ENCODE data around the gene CACFD1. TPM values are rescaled to one million over a fixed set of nuclear protein-coding genes. Genes with fewer than 3 reads are reported as not detected.

Gene CACFD1
- 2.9 and 4.1 TPM in 2 replicates for total RNA-seq (2011; cell fraction: chromatin; rRNA removed; ENCODE audit: low replicate concordance)
- 3.4 and 4.7 TPM in 2 replicates for total RNA-seq (2011; cell fraction: nucleolus; rRNA removed)
- total RNA-seq (2011; cell fraction: nucleoplasm; rRNA removed), result 3.2 and 5.5 TPM in 2 replicates
- total RNA-seq (2014; rRNA removed), result 1.1 and 1.2 TPM in 2 replicates
- total RNA-seq (2014; rRNA removed; fragmentation: Illumina TruSeq; extraction: Trizol), result 0.11 and 0.13 TPM in 2 replicates
- 0.54 and 0.64 TPM in 2 replicates for total RNA-seq (2015; rRNA removed; fragmentation: Illumina TruSeq; extraction: Trizol)
- total RNA-seq (2021), result 1.4 and 1.8 TPM in 2 replicates
- 0.87 and 1.2 TPM in 2 replicates for polyA plus RNA-seq (2011; rRNA removed)
- 0.77 and 1.1 TPM in 2 replicates for polyA plus RNA-seq (2011; cell fraction: cytosol; rRNA removed)
- 1.3 and 2.3 TPM in 2 replicates for polyA plus RNA-seq (2011; cell fraction: nucleus; rRNA removed)
- polyA plus RNA-seq (2012), result 0.89 and 3.8 TPM in 2 replicates
- polyA plus RNA-seq (2014; fragmentation: Illumina TruSeq; extraction: Trizol), result 0.16 and 0.37 TPM in 2 replicates
- polyA plus RNA-seq (2014; fragmentation: Nextera tagmentation; extraction: Ambion mirVana), result not detected
- polyA plus RNA-seq (2014; rRNA removed), result 1.1 and 1.4 TPM in 2 replicates
- polyA minus RNA-seq (2011; rRNA and poly(A)+ RNA removed), result 0.57 and 0.70 TPM in 2 replicates
- polyA minus RNA-seq (2011; cell fraction: cytosol; rRNA and poly(A)+ RNA removed), result 0.67 and 0.82 TPM in 2 replicates
- 1.7 and 1.8 TPM in 2 replicates for polyA minus RNA-seq (2011; cell fraction: nucleus; rRNA and poly(A)+ RNA removed)
- Bru-seq, nascent RNA, result percentile 34 among the genes with signal in this experiment
- BruChase-seq, experiment 1, labeled RNA remaining after a 2-hour chase, result percentile 21 among the genes with signal in this experiment
- BruChase-seq, experiment 2, labeled RNA remaining after a 6-hour chase, result percentile 28 among the genes with signal in this experiment
- long read RNA-seq, experiment 1, partial matches to known transcripts, result 1 of 6 reads
- long read RNA-seq, experiment 1, other reads (novel, unspliced or antisense), result 2 of 6 reads
- long read RNA-seq, experiment 2, partial matches to known transcripts, result 0 of 1 reads
- long read RNA-seq, experiment 2, other reads (novel, unspliced or antisense), result 0 of 1 reads
- long read RNA-seq, experiment 3, result 0 reads

DNA sequence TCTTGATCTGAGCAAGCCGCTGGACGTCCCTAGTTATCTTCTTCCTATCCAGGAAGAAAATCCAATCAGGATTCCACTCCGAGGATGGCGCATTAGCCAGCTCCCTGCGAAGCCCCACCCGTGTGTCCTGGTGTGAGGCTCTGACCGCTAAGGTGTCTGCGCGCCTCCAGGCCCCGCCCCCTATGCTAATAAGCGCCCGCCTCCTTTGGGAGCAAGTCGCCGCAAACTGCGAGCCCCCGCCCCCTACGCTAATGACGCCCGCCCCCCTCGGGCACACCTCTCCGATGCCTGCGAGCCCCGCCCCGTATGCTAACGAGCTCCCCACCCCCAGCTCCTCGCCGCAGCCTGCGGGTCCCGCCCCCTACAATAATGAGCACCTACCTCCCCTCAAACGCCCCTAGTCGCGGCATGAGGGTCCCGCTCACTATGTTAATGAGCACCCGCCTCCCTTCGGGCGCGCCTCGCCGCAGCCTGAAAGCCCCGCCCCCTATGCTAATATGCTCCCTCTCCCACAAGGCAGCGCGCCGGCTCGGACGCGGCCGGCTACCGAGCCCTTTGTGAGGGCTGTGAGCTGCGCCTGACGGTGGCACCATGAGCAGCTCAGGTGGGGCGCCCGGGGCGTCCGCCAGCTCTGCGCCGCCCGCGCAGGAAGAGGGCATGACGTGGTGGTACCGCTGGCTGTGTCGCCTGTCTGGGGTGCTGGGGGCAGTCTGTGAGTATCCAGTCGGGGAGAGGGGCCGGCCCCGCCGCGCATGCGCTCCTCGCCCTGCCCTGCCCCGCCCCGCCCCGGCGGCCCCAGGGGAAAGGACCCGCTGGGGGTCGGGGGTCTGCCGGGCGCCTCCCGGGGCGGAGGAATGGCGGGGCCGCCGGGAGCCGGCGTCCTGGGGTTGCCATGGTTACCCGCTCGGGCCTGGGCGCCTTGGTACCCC, at the start of gene CACFD1:
CACFD1 (plus strand) TSS at position 503 of the 929 bp plus-strand sequence; CDS start at position 592, 89 bp downstream.
- CTCF ChIA-PET (ENCODE audit: low intra/inter-chr PET ratio), result interaction anchor here (0.7 kb wide), 1 partner anchor 1243 kb away, joined by 4 read pairs; no protein-coding TSS in a partner anchor
- ATAC-seq (peak; percentile 94), FAIRE-seq (peak; percentile 92), DNase-seq (ENCODE audit: extremely low read depth in 1 of 4, low spot score in 3 of 4) (peak; percentile 96 to 97 (median 97))
- POLR2A ChIA-PET, result interaction anchor here (0.5 to 1.9 kb wide), 11 partner anchors 12 to 282 kb away, joined by 3 to 14 read pairs (median 3); no protein-coding TSS in a partner anchor
- peak within 1 kb of the TSS; percentile 99 for H2AFZ ChIP-seq (ENCODE audit: low read depth, low read length)
- no TSS peak for BruUV-seq (replicated peaks)
- H3K9ac ChIP-seq (ENCODE audit: insufficient read depth in 1 of 2, low read depth in 2 of 2, low read length in 2 of 2), result peak within 1 kb of the TSS; percentile 82 to 97; a peak in 3 of 4 replicates
- H3K4me3 ChIP-seq, result peak within 1 kb of the TSS; percentile 83
- H3K4me2 ChIP-seq (ENCODE audit: insufficient read depth, low read length), result peak within 1 kb of the TSS; percentile 90
- peaks cover 5 to 48% of the 10 kb centered on the region in 2 experiments; a peak in 3 of 5 replicates for H3K4me1 ChIP-seq (replicated peaks in 1 of 2; ENCODE audit: control insufficient read depth in 2 of 2, insufficient read depth in 2 of 2, low read length in 2 of 2)
- WGBS (ENCODE audit: insufficient coverage, low coverage, missing lambda C conversion rate), result 1% methylated on average over 32 of the region's 86 CpGs
- H3K79me2 ChIP-seq (ENCODE audit: control insufficient read depth, insufficient read depth, low read length), result no peaks in the 10 kb centered on the region
- no peaks in the 10 kb centered on the region for H3K9me3 ChIP-seq (replicated peaks; ENCODE audit: control insufficient read depth, insufficient read depth, low read depth, low read length)
- H3K36me3 ChIP-seq (ENCODE audit: control insufficient read depth, insufficient read depth, low read length), result no peaks in the 10 kb centered on the region
- peak within 1 kb of the TSS; percentile 72 for H3K27ac ChIP-seq (ENCODE audit: extremely low read depth, low read depth, low read length)
- intact Hi-C loops (cut with micrococcal nuclease), result no loop called here
- H3K27me3 ChIP-seq (ENCODE audit: control insufficient read depth in 2 of 2, insufficient read depth in 2 of 2, low read length in 2 of 2), result peaks cover 27 to 77% of the 10 kb centered on the region in 2 experiments; a peak in 4 of 5 replicates
- H4K20me1 ChIP-seq (replicated peaks; ENCODE audit: control insufficient read depth, insufficient read depth, low read length), result peaks cover 32% of the 10 kb centered on the region
- H3K9me1 ChIP-seq (ENCODE audit: control insufficient read depth, insufficient read depth, low read length), result peaks cover 11% of the 10 kb centered on the region
- in situ Hi-C loops (cut with MboI), result no loop called here
- TF ChIP-seq, protein P1, sequence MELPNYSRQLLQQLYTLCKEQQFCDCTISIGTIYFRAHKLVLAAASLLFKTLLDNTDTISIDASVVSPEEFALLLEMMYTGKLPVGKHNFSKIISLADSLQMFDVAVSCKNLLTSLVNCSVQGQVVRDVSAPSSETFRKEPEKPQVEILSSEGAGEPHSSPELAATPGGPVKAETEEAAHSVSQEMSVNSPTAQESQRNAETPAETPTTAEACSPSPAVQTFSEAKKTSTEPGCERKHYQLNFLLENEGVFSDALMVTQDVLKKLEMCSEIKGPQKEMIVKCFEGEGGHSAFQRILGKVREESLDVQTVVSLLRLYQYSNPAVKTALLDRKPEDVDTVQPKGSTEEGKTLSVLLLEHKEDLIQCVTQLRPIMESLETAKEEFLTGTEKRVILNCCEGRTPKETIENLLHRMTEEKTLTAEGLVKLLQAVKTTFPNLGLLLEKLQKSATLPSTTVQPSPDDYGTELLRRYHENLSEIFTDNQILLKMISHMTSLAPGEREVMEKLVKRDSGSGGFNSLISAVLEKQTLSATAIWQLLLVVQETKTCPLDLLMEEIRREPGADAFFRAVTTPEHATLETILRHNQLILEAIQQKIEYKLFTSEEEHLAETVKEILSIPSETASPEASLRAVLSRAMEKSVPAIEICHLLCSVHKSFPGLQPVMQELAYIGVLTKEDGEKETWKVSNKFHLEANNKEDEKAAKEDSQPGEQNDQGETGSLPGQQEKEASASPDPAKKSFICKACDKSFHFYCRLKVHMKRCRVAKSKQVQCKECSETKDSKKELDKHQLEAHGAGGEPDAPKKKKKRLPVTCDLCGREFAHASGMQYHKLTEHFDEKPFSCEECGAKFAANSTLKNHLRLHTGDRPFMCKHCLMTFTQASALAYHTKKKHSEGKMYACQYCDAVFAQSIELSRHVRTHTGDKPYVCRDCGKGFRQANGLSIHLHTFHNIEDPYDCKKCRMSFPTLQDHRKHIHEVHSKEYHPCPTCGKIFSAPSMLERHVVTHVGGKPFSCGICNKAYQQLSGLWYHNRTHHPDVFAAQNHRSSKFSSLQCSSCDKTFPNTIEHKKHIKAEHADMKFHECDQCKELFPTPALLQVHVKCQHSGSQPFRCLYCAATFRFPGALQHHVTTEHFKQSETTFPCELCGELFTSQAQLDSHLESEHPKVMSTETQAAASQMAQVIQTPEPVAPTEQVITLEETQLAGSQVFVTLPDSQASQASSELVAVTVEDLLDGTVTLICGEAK (IDR thresholded peaks at IDR 0.05), result no peak
- TF ChIP-seq, protein P1 (CRISPR knock-in tag; IDR thresholded peaks at IDR 0.05), result no peak
- TF ChIP-seq MAFF (IDR thresholded peaks at IDR 0.05; ENCODE audit: low read length) (no peak), TBP (optimal IDR thresholded peaks at IDR 0.05; ENCODE audit: low read depth, low read length) (peak; percentile 25), ZFX (CRISPR knock-in tag; IDR thresholded peaks at IDR 0.05) (peak; percentile 37), SMAD4 (CRISPR knock-in tag; conservative IDR thresholded peaks at IDR 0.05) (peak; percentile 50; the same call in 1 of the 2 replicates)
